ENCODE measurements around the gene LSP1.
"Not testable (repeated sequence)": the region's sequence is repeated elsewhere in the genome, so short reads cannot be mapped to it uniquely, and the experiment has no call there.

Gene LSP1

DNA sequence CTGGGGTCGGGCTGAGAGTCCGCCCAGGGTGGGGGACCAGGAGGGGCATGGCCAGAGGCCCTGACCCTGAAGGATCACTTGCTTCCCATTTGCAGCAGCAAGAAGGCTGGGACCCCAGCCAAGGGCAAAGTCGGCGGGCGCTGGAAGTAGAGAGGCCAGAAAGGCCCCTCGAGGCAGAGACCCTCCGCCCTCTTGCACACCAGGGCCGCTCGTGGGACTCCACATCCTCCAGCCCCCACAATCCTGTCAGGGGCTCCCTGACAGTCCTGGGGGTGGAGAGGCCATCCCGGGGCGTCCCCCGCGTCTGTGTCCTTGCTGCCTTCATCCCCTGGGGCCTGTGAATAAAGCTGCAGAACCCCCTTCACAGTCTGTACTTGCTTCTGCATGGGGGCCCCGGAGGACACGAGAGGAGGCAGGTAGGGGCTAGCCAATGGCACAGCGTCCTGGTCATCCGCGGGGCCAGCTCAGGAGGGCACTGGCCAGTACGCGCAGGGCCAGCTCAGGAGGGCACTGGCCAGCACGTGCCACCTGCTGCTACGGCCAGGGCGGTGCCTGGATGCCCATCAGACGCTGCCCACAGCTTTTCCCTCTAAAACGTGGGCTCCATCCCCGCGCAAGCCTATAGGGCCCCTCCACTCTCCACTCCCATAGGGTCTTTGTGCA lies 85.6 kb downstream of the LSP1 start:
- DNase-seq (ENCODE audit: low read depth in 1 of 2, low spot score in 1 of 2): no peak

DNA sequence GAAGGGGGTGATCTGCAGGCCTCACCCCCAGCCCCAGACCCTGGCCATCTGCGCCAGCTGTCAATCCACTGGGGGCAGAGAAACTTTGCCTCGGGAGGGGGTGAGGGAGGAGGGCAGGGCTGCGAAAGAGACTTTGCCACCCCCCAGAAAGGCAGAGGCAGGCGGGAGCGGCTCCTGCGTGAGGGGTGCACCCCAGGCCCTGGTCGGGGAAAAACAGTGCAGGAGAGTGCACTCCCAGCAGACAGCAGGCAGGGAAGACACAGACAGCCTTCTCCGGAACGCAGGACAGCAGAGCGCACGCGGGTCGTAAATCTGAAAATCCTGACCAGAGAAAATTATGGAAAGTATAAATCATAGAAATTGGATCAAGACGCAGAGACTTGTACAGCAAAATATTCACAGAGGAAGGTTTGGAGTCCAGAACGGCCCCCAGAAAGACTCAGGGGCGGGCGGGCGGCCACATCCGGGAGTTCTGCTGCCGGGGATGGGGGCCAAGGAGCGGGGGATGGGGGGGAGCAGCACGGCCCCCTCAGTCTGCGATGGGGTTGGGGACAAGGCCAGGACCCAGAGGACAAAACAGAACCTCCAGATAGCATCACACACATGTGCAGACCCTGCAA lies 86.2 kb downstream of the LSP1 start:
- peak in 1 of 2 donors; percentile 2 for DNase-seq (ENCODE audit: low read depth in 1 of 2, low spot score in 1 of 2)

DNA sequence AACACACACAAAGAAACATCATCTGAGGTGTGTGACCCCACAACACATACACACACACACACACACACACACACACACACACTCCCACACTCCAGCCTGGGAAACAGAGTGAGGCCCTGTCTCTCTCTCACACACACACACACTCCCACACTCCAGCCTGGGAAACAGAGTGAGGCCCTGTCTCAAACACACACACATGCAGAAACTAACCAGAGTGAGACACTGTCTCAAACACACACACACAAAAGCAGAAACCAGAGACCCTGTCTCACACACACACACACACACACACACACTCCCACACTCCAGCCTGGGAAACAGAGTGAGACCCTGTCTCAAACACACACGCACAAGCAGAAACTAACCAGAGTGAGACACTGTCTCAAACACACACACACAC lies 86.9 kb downstream of the LSP1 start:
- DNase-seq (ENCODE audit: low read depth in 1 of 2, low spot score in 1 of 2): not testable (repeated sequence)
